Kidney tubule cell (primary cell): ENCODE measurements around the gene RNF213.

ENCODE experiments used
- DNase-seq: peaks from one replicate; pipeline ENCODE4 v3.0.0-alpha.2; 2018; ENCODE audit warnings: low spot score

Gene RNF213

GRCh38 chr17:80433916-80434666 is 173.4 kb downstream of the RNF213 start:
- no peak for DNase-seq

GRCh38 chr17:80437532-80437931 is 176.9 kb downstream of the RNF213 start:
- no peak for DNase-seq

- no peak for DNase-seq
Observed at GRCh38 chr17:80438806-80439205, 178.2 kb downstream of the RNF213 start.

GRCh38 chr17:80439499-80439898 is 178.8 kb downstream of the RNF213 start:
- DNase-seq = no peak

- no peak for DNase-seq
Observed at GRCh38 chr17:80441133-80441578, 180.5 kb downstream of the RNF213 start.

- no peak for DNase-seq
Observed at GRCh38 chr17:80441598-80442322, 181.1 kb downstream of the RNF213 start.

GRCh38 chr17:80442323-80442659 is 181.6 kb downstream of the RNF213 start:
- DNase-seq = no peak

- DNase-seq = no peak
Observed at GRCh38 chr17:80442764-80443163, 182.1 kb downstream of the RNF213 start.

- no peak for DNase-seq
Observed at GRCh38 chr17:80443498-80443897, 182.8 kb downstream of the RNF213 start.

GRCh38 chr17:80443916-80444643 is 183.4 kb downstream of the RNF213 start:
- no peak for DNase-seq

GRCh38 chr17:80444644-80444979 is 184.0 kb downstream of the RNF213 start:
- no peak for DNase-seq

GRCh38 chr17:80445007-80445725 is 184.5 kb downstream of the RNF213 start:
- no peak for DNase-seq

GRCh38 chr17:80445726-80446110 is 185.1 kb downstream of the RNF213 start:
- DNase-seq = no peak

- peak; percentile 38 for DNase-seq
Observed at GRCh38 chr17:80446645-80447405, 186.2 kb downstream of the RNF213 start.

GRCh38 chr17:80447790-80448189 is 187.1 kb downstream of the RNF213 start:
- no peak for DNase-seq
